GM12865 (cell line): ENCODE results near the gene CRB2.

Experiments
- DNase-seq: peaks from one replicate; pipeline ENCODE4 v3.0.0; 2010; ENCODE audit warnings: low read depth
- H3K4me3 ChIP-seq: 2 replicates; pipeline ENCODE4 v1.5.1; 2011; ENCODE audit warnings: mild to moderate bottlenecking, low read depth, low read length, control low read depth
- TF ChIP-seq, protein P1 (sequence below): IDR thresholded peaks from 2 replicates; pipeline ENCODE4 v1.5.1; 2011; ENCODE audit warnings: low read length, control low read depth, low read depth, inconsistent platforms; ENCODE audit not compliant: insufficient read depth; ENCODE audit errors: missing control alignments

CRB2 gene

DNA sequence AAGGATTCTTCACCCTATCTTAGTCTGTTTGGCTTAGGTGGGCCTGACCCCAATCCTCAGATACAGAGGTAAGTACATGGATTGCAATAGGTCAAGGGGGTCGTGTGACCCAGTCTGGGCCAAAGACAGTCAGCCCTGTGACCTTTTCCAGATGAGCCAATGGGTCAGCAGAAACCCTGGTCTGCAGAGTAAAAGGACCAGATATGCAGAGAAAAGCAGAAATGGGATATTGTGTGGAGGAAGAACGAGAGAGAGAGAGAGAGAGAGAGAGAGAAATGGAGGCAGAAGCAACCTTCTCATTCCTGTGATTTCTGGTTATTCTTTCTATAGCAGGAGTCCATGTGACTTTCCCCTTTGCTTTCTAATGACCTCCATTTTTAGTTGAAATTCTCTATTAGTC lies 40.4 kb upstream of the CRB2 start:
- H3K4me3 ChIP-seq: no peak overlapping the region
- no peak for DNase-seq
- TF ChIP-seq, protein P1, sequence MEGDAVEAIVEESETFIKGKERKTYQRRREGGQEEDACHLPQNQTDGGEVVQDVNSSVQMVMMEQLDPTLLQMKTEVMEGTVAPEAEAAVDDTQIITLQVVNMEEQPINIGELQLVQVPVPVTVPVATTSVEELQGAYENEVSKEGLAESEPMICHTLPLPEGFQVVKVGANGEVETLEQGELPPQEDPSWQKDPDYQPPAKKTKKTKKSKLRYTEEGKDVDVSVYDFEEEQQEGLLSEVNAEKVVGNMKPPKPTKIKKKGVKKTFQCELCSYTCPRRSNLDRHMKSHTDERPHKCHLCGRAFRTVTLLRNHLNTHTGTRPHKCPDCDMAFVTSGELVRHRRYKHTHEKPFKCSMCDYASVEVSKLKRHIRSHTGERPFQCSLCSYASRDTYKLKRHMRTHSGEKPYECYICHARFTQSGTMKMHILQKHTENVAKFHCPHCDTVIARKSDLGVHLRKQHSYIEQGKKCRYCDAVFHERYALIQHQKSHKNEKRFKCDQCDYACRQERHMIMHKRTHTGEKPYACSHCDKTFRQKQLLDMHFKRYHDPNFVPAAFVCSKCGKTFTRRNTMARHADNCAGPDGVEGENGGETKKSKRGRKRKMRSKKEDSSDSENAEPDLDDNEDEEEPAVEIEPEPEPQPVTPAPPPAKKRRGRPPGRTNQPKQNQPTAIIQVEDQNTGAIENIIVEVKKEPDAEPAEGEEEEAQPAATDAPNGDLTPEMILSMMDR: no peak

DNA sequence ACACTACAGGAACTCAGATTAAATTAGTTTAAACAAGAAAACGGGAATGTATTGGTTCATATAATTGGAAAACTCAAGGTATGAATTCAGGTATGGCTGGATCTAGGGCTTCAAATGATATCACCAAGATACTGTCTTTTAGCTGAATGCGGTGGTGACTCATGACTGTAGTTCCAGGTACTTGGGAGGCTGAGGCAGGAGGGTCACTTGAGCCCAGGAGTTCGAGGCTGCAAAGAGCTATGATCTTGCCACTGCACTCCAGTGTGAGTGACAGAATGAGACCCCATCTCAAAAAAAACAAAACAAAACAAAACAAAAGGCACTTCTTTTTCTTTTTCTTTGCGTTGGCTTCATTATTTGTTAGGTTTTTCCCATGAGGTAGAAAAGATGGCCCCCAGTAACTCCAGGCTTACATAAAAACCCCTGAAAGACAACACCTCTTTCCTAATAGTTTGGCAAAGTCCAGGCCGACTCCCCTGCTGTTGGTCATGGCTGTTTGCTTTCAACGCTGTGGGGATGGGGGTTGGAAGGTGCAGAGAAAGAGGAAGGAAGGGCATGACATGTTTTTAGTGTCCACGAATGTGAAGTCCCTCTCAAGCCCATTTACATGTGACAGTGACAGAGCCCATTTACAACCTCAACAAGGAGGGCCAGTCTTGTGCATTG lies 39.8 kb upstream of the CRB2 start:
- TF ChIP-seq, protein P1: no peak
- DNase-seq: peak; percentile 44
- H3K4me3 ChIP-seq: no peak overlapping the region

DNA sequence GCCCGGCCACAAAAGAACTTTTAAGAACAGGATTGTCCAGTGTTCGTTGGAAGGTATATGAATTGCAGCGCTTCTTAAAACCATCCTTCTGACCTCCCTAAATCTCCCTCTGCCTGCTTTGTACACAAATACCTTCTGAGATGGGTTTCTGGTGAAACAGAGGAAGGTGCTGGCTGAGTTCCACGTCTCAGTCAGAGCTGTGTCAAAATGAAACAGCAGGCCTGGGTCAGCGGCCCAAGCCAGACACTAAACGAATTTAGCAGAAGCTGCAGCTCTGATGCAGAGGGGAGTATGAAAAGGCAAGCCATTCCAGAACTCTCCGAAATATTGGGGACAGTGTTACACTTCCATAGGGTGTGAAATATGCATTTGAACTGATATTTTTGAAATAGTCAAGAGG lies 37.8 kb upstream of the CRB2 start:
- no peak overlapping the region for H3K4me3 ChIP-seq
- TF ChIP-seq, protein P1: no peak
- DNase-seq: peak; percentile 92

DNA sequence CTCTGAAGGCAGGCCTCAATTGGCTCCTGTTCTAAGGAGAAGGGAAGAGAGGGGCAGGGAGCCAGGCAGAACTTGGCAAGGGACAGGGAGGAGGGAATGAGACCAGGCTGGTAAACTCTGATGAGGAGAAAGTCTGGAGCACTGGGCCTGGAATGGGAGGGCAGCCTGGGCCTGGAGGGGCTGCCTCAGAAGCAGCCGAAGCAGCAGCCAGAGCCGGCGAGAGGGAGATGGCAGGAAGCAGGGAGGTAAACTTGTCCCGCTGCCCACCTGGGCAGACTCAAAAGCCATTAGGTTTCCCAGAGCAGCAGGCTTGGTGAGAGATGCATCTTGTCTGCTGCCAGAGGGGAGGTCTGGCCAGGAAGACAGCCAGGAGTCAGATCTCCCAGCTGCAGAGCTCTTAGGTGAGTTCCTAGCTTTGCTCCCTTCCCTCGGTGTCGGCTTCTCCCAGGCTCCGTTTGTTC lies 37.0 kb upstream of the CRB2 start:
- no peak for DNase-seq
- TF ChIP-seq, protein P1: no peak
- 0 out of 2 replicates have a peak overlapping the region, but pooled peaks have one; percentile 7 for H3K4me3 ChIP-seq

DNA sequence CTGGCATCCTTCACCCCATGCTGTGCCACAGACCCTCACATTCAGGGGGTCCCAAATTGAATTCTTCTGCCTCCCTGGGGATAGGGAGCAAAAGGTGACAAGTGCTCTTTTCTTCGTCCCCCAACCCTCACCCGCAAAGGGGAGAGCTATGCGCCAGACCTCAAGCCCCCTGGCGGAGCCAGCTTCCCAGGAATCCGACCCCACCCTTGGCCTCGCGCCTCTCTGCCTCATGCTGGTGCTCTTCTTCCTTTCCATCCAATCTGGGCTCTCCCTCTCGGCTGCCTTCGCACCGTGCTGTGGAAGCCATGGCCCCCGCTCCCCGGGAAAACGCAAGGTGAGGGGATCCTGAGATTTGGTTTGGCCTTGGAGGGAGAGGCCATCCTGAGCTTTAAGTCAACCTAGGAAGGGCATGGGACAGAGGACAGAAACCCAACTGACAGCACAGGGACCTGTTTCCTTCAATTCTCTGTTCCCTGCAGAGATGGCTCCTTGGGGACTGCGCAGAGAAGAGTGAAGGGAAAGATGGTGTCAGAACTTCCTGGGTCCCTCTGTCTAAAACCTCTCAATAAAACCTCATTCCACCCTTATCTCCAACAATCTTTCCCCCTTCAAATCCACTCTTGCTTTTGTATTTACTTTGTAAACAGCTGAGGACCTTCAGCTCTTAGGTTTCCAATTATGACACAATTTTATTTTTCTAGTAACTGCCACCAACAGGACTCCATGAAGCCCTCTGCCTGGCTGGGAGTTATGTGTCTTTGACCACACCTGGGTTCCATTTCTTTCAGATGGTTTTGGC lies 36.3 kb upstream of the CRB2 start:
- DNase-seq: no peak
- TF ChIP-seq, protein P1: no peak
- H3K4me3 ChIP-seq: no peak overlapping the region

DNA sequence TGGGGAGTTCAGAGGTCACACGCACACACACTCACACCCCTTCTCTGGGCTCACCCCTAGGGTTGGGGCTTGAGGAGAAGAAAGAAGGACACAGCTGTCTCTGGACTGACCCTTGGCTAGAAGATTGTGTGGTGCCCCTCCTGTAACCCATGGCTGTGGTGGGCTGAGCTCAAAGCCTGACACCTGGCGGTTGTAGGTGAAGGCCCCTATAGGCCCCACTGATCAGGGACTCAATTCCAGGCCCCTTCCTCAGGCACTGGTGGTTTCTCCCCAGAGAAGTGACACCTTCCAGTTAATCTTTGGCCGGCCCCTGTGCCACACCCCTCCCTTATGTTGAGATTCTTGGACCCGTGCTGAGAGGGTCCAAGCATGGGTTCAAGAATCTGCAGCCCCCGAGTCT lies 35.2 kb upstream of the CRB2 start:
- H3K4me3 ChIP-seq: no peak overlapping the region
- TF ChIP-seq, protein P1: no peak
- no peak for DNase-seq
